ENCODE results near the gene ZNF681. TPM values are rescaled to one million over a fixed set of nuclear protein-coding genes. Genes with fewer than 3 reads are reported as not detected.
"Not testable (repeated sequence)": the region's sequence is repeated elsewhere in the genome, so short reads cannot be mapped to it uniquely, and the experiment has no call there.

ZNF681 gene
- total and polyA plus RNA-seq, 10 of the 15 experiments (the other 5 are each of a cell fraction or from before 2014, with no cell fraction given) = 0.11 to 0.41 (median 0.24) TPM; not detected in 1

DNA sequence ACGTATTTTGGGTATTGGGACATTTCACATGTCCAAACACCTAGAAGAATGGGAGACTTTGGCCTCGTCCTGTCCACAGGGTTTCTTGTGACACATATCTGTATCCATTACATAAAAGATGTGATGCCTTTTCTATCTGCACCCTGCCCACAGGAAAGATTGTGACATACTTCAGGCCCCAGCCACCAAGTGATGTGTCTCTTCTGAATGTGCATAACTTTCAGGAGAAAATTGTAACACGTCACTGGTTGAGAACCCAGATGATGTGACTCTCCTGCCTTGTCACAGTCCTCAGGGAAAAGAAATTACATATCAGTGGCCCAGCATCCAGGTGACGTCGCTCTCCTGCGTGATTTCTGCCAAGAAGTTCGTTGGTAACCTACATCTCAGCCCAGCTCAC is 21.0 kb upstream of the ZNF681 start:
- ChIA-PET POLR2A (no interaction called here), SMC1A (ENCODE audit: uncharacterized antibody, unreplicated experiment) (no interaction called here), RAD21 (ENCODE audit: unreplicated experiment) (no interaction called here), CTCF (no interaction called here)
- no peak for FAIRE-seq
- no peaks in the 10 kb centered on the region for H3K79me2 ChIP-seq (ENCODE audit: control insufficient read depth, insufficient read depth, low read length)
- H3K27ac ChIP-seq (ENCODE audit: control insufficient read depth, insufficient read depth) = no peak overlapping the region
- H3K36me3 ChIP-seq (ENCODE audit: control insufficient read depth in 2 of 2, insufficient read depth in 2 of 2, low read length in 1 of 2) = no peaks in the 10 kb centered on the region
- no peaks in the 10 kb centered on the region for H3K4me1 ChIP-seq (ENCODE audit: control insufficient read depth, insufficient read depth, low read length)
- 97% methylated on average over 7 of the region's 7 CpGs for WGBS (ENCODE audit: insufficient coverage, insufficient replicate concordance, low lambda C conversion rate, missing lambda C conversion rate)
- intact Hi-C loops (cut with micrococcal nuclease; ENCODE audit: unreplicated experiment) = no loop called here
- no peaks in the 10 kb centered on the region for H4K20me1 ChIP-seq (ENCODE audit: control insufficient read depth, insufficient read depth)
- H2AFZ ChIP-seq (ENCODE audit: control insufficient read depth, low read depth, low read length) = no peak overlapping the region
- ATAC-seq = no peak
- in situ Hi-C loops (cut with MboI) = no loop called here
- BruUV-seq (replicated peaks) = no TSS peak
- TF ChIP-seq RB1 (IDR thresholded peaks at IDR 0.05; ENCODE audit: borderline replicate concordance) (no peak), CHD4 (IDR thresholded peaks at IDR 0.05) (no peak), ASH2L (IDR thresholded peaks at IDR 0.05; ENCODE audit: borderline replicate concordance, low read depth) (no peak)
- no peaks in the 10 kb centered on the region for H3K27me3 ChIP-seq (replicated peaks in 1 of 2; ENCODE audit: control insufficient read depth in 2 of 2, insufficient read depth in 2 of 2, low read length in 1 of 2)
- H3K9me3 ChIP-seq (replicated peaks; ENCODE audit: control insufficient read depth, insufficient read depth, low read length) = peaks cover 4% of the 10 kb centered on the region; the same call in 1 of the 3 replicates
- H3K4me2 ChIP-seq (ENCODE audit: control insufficient read depth, insufficient read depth) = no peak overlapping the region
- H3K9ac ChIP-seq (ENCODE audit: control insufficient read depth, insufficient read depth, low read length) = no peak overlapping the region
- no peak overlapping the region for H3K4me3 ChIP-seq
- DNase-seq (ENCODE audit: low read depth, low spot score) = no peak

DNA sequence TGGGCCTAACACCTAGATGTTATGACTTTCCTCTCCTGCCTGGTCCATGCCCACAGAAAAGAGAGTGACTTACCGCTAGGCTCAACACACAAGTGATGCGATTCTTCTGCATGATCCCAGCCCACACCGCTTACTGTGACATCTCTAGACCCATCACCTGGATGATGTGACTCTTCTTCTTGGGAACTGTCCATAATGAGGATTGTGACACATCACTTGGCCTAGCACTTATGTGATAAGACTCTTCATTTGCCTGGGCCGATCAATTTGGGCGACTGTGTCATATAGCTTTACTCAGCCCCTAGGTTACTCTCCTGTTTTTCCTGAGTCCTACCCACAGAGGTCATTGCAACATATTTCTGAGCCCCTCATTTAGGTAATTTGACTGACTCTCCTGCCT is 19.9 kb upstream of the ZNF681 start:
- intact Hi-C loops (cut with micrococcal nuclease; ENCODE audit: unreplicated experiment) (no loop called here), in situ Hi-C loops (cut with MboI) (no loop called here)
- POLR2A ChIA-PET = no interaction called here
- WGBS (ENCODE audit: insufficient coverage, insufficient replicate concordance, low lambda C conversion rate, missing lambda C conversion rate) = 91% methylated on average over 5 of the region's 5 CpGs
- H3K4me3 ChIP-seq = no peak overlapping the region
- no peaks in the 10 kb centered on the region for H3K4me1 ChIP-seq (ENCODE audit: control insufficient read depth, insufficient read depth, low read length)
- no peak overlapping the region for H3K4me2 ChIP-seq (ENCODE audit: control insufficient read depth, insufficient read depth)
- H3K9me3 ChIP-seq (replicated peaks; ENCODE audit: control insufficient read depth, insufficient read depth, low read length) = peaks cover 4% of the 10 kb centered on the region; the same call in 1 of the 3 replicates
- RAD21 ChIA-PET (ENCODE audit: unreplicated experiment) = no interaction called here
- H4K20me1 ChIP-seq (ENCODE audit: control insufficient read depth, insufficient read depth) = no peaks in the 10 kb centered on the region
- CTCF ChIA-PET = no interaction called here
- FAIRE-seq (no peak), ATAC-seq (no peak), DNase-seq (ENCODE audit: low read depth, low spot score) (no peak)
- TF ChIP-seq JUNB (IDR thresholded peaks at IDR 0.05) (no peak), TCF7 (IDR thresholded peaks at IDR 0.05; ENCODE audit: borderline replicate concordance) (no peak), CEBPB (IDR thresholded peaks at IDR 0.05; ENCODE audit: borderline replicate concordance in 1 of 2, low read depth in 2 of 2, low read length in 2 of 2) (no peak), MTA3 (IDR thresholded peaks at IDR 0.05; ENCODE audit: borderline replicate concordance, low read length) (no peak)
- SMC1A ChIA-PET (ENCODE audit: uncharacterized antibody, unreplicated experiment) = no interaction called here
- BruUV-seq (replicated peaks) = no TSS peak
- H3K27me3 ChIP-seq (replicated peaks in 1 of 2; ENCODE audit: control insufficient read depth in 2 of 2, insufficient read depth in 2 of 2, low read length in 1 of 2) = no peaks in the 10 kb centered on the region
- no peaks in the 10 kb centered on the region for H3K36me3 ChIP-seq (ENCODE audit: control insufficient read depth in 2 of 2, insufficient read depth in 2 of 2, low read length in 1 of 2)
- H3K9ac ChIP-seq (ENCODE audit: control insufficient read depth, insufficient read depth, low read length) = no peak overlapping the region
- H2AFZ ChIP-seq (ENCODE audit: control insufficient read depth, low read depth, low read length) = no peak overlapping the region
- H3K79me2 ChIP-seq (ENCODE audit: control insufficient read depth, insufficient read depth, low read length) = no peaks in the 10 kb centered on the region
- H3K27ac ChIP-seq (ENCODE audit: control insufficient read depth, insufficient read depth) = no peak overlapping the region

DNA sequence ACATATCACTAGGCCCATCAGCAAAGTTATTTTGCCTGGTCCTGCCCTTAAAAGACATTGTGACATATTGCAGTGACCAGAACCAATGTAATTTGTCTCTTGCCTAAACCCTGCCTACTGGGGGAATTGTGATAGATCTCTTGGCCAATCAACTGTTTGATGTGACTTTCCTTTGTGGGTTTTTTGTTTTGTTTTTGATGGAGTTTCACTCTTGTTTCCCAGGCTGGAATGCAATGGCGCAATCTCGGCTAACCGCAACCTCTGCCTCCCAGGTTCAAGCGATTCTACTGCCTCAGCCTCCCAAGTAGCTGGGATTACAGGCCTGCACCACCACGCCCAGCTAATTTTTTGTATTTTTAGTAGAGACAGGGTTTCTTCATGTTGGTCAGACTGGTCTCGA is 19.3 kb upstream of the ZNF681 start:
- H3K79me2 ChIP-seq (ENCODE audit: control insufficient read depth, insufficient read depth, low read length); H3K4me2 ChIP-seq (ENCODE audit: control insufficient read depth, insufficient read depth); H3K9me3 ChIP-seq (replicated peaks; ENCODE audit: control insufficient read depth, insufficient read depth, low read length); intact Hi-C loops (cut with micrococcal nuclease; ENCODE audit: unreplicated experiment); H2AFZ ChIP-seq (ENCODE audit: control insufficient read depth, low read depth, low read length); H3K27ac ChIP-seq (ENCODE audit: control insufficient read depth, insufficient read depth); POLR2A ChIA-PET; H3K36me3 ChIP-seq (ENCODE audit: control insufficient read depth in 2 of 2, insufficient read depth in 2 of 2, low read length in 1 of 2); DNase-seq (ENCODE audit: low read depth, low spot score); BruUV-seq (replicated peaks); CTCF ChIA-PET; in situ Hi-C loops (cut with MboI); H3K9ac ChIP-seq (ENCODE audit: control insufficient read depth, insufficient read depth, low read length); H4K20me1 ChIP-seq (ENCODE audit: control insufficient read depth, insufficient read depth); H3K27me3 ChIP-seq (replicated peaks in 1 of 2; ENCODE audit: control insufficient read depth in 2 of 2, insufficient read depth in 2 of 2, low read length in 1 of 2); FAIRE-seq; H3K4me1 ChIP-seq (ENCODE audit: control insufficient read depth, insufficient read depth, low read length); SMC1A ChIA-PET (ENCODE audit: uncharacterized antibody, unreplicated experiment); RAD21 ChIA-PET (ENCODE audit: unreplicated experiment); H3K4me3 ChIP-seq; ATAC-seq: not testable (repeated sequence)
- 96% methylated on average over 6 of the region's 6 CpGs for WGBS (ENCODE audit: insufficient coverage, insufficient replicate concordance, low lambda C conversion rate, missing lambda C conversion rate)
